ENCODE measurements around the gene SLC6A17.

Gene SLC6A17

DNA sequence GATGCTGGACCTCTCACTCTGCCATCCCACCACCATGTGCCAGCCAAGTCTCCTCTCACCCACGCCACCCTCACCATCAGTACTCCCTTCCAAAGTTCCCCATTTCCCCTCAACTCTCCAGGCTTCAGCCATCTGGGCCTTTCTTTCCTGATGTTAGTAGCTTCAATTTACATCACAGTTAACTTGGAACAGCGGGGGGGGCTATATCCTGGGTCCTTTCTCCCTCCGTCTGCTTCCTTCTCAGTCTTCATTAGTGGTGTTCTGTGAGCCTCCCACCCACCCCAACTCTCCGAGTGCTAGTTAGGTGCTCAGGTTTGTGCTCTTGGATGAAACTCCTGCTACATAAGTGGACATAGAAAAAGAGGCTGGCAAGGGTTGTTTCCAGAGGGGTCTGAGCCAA lies 91.8 kb downstream of the SLC6A17 start:
- DNase-seq (ENCODE audit: low read depth) = no peak

DNA sequence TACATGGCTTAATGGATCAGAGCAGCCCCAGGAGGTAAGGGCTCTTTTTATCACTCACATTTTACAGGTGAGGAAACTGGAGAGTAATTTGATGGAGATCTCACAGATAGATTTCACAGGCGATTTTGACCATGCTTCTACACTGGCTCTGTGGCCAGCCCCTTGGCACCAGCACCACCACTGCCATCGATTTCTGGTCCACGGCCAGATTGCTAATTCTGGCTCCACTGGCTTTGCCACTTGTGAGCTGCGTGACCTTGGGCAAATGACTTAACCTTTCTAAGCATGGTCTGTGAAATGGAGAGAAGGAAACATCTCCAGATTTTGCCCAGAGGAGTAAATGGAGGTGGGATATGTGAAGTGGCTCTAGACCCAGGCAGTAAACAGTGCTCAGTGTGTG lies 92.4 kb downstream of the SLC6A17 start:
- no peak for DNase-seq (ENCODE audit: low read depth)

DNA sequence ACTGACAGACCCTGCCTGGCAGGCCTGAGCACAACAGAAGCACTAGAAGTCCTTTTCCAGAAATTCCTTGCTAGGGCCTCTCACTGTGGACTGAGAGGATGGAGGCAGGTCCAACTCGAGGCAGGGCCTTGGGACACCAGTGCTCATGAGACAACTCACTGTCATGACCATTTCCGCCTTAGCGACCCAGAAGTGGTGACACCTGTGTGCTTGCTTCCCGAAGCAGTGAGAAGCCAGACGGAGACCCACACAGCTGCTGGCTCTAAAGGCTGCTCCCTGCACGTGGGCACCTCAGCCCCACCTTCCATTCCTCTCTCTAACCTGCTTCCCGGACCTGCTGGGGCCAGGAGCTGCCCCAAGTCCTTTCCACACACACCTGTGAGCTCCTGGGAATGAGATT lies 92.9 kb downstream of the SLC6A17 start:
- no peak for DNase-seq (ENCODE audit: low read depth)

DNA sequence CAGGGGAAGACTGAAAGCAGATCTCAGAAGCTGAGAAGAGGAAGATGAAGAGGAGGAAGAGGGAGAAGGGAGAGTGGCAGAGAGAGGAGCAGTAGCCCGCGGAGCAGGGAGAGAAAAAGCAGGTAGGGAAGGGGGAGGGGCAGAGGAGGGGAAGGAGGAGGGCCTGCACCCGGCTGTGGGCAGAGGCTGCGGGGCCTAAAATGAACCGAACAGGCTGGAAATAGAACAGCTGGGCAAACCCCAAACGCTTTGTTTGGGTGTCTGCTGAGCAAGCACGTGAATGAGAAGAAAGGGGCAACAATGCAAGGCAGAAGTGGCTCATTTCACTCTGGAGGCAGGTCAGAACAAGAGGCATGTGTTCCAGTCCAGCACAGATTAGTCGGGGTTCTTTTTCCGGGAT lies 93.3 kb downstream of the SLC6A17 start:
- DNase-seq (ENCODE audit: low read depth) = no peak

DNA sequence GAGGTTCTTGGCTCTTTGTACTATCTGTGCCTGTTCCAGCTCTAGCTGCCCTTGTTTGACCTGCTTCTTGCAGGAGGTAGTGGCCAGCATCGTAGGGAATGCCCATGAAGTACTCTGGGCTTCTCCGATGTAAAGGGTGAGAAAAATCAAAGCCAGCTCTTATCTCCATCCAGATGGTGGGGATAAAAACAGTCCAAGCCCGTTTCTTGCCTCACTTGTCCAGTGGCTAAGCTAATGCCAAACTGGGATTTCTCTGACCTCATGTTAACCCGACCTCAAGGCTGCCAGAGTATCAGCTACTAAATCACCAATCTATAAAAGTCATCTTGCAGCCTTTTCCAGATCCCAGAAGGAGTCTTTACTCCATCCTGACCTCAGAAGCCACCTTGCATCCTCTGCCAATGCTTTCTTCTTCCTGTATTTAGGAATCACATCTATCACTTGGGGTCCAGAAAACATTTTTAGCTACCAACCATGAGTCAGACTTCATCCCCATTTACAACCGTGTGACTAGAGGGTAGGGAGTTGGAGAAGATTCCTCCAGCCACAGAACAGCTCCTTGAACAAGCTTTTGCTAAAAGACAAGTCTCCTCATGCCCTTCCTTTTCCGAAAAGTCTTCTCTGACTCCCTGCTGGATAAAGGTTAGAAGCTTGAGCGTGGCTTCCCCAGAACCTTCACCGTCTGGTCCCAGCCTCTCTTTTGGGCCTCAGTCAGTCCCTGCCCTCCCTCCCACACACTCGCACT lies 95.8 kb downstream of the SLC6A17 start:
- DNase-seq (ENCODE audit: low read depth) = no peak

DNA sequence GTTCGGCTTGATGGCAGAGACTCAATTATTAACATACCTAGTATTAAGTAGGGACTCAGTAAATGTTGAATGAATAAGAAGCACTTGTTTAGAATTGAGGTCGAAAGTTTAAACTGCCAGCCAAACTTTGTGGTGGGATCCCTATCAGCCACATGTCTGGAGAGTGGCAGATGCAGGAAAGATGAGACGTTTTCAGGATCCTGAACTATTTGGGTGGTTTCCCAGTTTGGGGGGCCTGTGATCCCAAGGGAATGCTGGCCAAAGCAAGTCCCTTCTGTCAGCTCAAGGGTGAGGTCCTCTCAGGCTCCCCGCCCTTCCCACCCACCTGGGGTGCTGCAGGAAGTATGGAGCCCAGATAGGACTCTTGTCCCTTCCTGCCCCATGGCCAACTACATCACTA lies 98.5 kb downstream of the SLC6A17 start:
- DNase-seq (ENCODE audit: low read depth) = no peak

DNA sequence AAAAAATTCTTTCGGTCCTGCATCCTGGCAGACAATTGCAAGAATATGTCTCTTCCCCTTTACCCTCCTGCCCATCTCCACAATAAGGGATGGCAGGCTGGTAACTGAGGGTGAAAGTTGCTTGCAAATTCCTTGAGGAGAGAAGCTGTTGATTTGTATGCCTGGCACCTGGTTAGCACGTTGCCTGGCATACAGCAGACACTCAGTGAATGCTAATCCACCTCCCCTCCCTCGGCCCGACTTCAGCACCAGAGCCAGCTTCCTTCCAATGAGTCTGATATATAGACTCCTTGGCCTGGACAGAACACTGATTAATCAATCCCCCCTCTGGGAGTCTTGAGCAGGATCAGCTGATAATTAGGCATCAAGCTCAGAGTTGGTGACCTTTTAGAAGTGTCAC lies 99.0 kb downstream of the SLC6A17 start:
- no peak for DNase-seq (ENCODE audit: low read depth)

DNA sequence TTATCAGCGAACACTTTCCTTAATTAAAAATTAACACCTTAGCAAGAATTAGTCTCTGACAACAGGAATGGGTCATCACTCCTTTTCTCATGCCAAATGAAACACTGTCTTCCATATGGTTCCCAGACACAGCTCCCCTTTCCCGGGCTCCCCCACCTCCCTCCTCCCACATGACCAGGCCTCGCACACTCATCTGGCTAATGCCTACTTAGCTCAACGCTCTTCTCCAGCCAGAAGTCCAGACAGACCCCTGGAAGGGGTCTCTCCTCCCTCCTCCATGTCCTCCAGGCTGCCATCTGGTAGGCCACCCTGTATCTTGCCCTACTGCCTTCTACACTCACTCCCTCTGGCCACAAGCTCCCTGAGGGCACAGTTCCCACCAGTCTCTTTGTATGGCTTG lies 99.7 kb downstream of the SLC6A17 start:
- DNase-seq (ENCODE audit: low read depth) = no peak

DNA sequence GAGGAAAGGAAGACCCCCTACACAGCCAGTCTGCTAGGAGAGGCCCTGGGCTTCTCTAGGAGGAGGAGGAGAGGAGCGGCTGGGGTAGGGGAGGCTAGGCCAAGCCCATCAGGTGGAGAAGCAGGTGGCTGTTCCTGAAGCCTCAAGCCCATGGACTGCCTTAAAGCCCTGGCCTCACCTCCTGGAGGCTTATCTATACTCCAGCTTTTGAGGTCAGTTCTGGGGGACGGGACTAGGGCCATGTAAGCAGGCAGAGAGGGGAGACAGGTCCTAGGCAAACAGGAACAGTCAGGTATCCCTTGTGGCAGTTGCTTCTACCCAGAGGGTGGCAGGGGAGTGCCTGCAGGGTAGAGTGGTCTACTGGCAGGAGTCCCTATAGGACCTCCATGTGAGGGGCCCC lies 100.5 kb downstream of the SLC6A17 start:
- no peak for DNase-seq (ENCODE audit: low read depth)
